ENCODE results near the gene STX18.
A peak's percentile ranks its signal among the peaks of the same experiment; 100 is the strongest.
"Not testable (repeated sequence)": the region's sequence is repeated elsewhere in the genome, so short reads cannot be mapped to it uniquely, and the experiment has no call there.

The STX18 gene

GRCh38 chr4:4541661-4542570 lies at the start of gene STX18:
TSS of gene STX18 (minus strand) at chr4:4542048. CDS start at chr4:4541964, 84 bp downstream.
- peak; percentile 66 to 86 (median 78) for DNase-seq

- DNase-seq, result no peak
Observed at GRCh38 chr4:4591071-4591470, 49.2 kb upstream of the STX18 start.

DNA sequence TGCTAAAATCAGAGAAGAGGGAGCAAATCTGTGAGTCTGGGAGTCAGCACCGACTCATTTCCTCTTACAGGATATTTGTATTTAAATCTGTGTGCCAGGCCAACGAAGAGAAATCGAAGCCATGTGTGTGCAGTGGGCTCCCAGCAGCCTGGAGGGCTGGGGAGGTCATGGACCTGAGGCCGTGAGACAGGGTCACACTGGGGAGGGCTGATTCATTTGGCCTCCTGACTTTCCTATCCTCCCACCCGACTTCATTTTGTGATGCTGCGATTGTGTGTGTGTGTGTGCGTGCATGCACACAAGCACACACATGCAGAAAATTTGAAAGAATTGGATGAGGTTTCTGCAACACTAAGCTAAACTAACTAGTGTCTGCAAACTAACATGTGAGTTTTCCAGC lies 48.7 kb upstream of the STX18 start:
- no peak for DNase-seq

DNA sequence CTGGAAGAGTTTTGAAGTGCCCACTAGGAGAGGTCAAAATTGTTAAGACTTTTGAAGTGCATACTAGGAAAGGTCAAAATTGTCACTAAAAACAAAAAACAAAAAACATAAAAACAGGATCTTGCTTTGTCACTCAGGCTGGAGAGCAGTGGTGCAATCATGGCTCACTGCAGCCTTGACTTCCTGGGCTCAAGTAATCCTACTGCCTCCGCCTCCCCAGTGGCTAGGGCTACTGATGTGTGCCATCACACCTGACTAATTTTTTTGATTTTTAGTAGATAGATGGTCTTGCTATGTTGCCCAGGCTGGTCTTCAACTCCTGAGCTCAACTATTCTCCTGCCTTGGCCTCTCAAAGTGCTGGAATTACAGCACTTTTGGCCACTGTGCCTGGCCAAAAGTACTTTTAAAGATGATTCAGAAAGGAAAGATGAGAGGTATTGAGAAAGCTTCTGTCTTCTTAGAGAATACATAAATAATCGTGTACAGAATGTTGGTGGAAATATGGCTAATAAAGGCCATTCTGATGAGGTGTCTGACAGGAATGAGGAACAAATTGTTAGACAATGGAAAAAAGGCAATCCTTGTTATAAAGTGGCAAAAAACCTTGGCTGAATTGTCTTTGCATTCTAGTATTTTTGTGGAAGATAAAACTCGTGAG lies 43.3 kb upstream of the STX18 start:
- DNase-seq, result no peak

- no peak for DNase-seq
Observed at GRCh38 chr4:4583606-4584005, 41.8 kb upstream of the STX18 start.

GRCh38 chr4:4582653-4583052 lies 40.8 kb upstream of the STX18 start:
- no peak for DNase-seq

GRCh38 chr4:4580494-4580893 lies 38.6 kb upstream of the STX18 start:
- DNase-seq, result no peak

DNA sequence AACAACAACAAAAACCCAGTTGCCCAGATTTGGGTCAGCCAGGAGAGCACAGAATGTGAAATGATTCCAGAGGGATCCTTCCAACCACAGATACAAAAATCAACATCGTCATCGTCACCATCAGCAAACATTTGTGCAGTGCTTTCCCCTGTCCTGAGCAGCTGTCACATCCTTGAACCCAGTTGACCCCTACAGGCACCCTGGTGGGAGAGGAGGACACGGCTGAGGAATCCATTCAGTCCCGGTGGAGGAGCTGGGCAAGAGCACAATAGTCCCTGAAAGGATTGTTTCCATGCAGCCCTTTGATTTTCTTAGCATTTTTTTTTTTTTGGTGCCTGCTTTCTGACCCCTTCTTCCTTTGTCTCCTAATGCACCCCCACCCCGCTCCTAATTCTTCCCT lies 37.1 kb upstream of the STX18 start:
- no peak for DNase-seq

DNA sequence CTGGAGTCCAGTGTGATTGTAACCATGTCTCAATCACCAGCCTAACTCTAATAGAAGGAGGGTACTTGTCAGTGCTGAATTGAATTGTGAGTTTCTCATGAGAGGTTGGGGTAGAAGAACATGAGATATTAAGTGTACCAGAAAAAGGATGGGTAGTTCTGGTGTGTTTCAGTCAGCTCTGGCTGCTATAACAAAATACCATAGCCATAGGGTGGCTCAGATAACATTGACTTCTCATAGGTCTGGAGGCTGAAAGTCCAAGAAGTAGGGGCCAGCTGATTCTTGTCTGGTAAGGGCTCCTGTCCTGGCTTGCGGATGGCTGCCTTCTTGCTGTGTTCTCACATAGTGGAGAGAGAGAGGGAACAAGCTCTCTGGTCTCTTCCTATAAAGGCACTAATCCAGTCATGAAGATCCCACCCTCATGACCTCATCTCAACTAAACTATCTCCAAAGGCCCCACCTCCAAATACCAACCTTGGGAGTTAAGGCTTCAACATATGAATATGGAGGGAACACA lies 35.6 kb upstream of the STX18 start:
- no peak for DNase-seq

GRCh38 chr4:4575284-4576211 lies 33.7 kb upstream of the STX18 start:
- DNase-seq, result peak; percentile 29 to 67 (median 39)

GRCh38 chr4:4574792-4575191 lies 32.9 kb upstream of the STX18 start:
- peak; percentile 10 to 73 (median 46) for DNase-seq

GRCh38 chr4:4574052-4574451 lies 32.2 kb upstream of the STX18 start:
- DNase-seq, result no peak

DNA sequence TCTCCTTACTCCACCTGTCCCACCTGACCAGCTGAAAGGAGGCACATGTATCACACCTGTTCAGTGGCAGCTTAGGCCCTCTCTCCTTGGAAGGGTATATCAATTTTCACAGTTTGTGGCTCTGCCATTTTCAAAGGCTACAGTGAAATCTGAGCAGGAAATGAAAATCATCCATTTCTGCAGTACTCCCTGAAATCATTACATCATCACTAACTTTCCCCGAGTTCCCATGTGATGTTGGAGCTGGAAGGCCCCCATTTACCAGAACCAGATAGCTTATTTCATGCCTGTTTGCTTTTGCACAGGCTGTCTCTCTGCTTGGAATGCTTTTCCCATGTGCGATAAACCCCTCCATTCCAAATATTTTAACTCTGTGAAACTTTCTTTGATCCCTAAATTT lies 31.0 kb upstream of the STX18 start:
- DNase-seq, result no peak

DNA sequence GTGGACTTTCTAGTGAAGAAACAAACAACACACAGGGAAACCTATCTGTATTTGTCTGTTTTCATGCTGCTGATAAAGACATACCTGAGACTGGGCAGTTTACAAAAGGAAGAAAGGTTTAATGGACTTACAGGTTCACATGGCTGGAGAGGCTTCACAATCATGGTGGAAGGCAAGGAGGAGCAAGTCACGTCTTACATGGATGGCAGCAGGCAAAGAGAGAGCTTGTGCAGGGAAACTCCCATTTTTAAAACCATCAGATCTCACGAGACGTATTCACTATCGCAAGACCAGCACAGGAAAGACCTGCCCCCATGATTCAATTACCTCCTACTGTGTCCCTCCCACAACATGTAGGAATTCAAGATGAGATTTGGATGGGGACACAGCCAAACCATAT lies 28.0 kb upstream of the STX18 start:
- DNase-seq, result not testable (repeated sequence)

DNA sequence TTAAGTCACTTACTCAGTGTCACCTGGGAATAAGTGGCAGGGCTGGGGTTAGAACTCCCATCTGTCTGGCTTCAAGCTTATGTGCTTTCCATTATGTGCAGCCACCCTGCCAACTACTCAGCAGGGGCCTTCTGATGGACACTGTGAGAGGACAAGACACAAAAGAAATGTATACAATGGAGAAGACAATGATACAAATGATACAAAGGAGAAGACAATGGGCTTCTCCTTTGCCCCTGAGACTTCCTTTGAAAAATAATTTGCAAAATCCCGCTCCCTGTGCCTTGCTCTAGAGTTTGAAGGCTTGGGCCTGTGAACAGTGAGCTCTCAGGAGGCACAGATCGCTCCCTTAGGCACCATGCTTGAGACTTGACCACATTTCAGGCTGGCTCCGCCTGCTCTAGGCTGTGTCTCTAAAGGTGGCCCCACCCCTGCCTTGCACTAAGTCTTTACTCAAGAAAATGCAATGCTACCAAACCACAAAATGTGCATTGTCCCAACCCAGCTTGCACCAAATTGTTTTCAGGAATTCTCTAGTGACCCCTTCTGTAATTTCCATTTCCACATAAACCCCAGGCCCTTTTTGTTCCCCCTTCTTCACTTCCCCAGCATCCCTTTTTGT lies 27.1 kb upstream of the STX18 start:
- no peak for DNase-seq

GRCh38 chr4:4566359-4566758 lies 24.5 kb upstream of the STX18 start:
- DNase-seq, result not testable (repeated sequence)

DNA sequence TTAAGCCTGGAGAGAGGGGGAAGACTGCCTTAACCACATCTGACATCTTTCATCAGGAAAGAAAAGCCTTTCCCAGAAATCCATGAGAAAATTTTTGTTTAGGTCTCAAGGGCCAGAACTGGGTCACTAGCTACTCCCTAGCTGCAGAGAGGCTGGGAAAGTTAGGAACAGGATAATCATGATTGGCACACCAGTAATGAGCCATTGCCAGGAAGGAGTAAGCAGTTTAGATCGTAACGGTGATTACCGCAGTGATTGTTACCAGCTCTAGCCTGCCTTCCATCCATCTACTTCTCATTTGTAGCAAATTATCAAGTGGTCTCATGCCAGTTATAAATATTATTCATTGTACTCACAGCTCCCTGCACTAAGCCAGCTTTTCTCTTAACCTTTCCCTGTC lies 22.7 kb upstream of the STX18 start:
- DNase-seq, result no peak

DNA sequence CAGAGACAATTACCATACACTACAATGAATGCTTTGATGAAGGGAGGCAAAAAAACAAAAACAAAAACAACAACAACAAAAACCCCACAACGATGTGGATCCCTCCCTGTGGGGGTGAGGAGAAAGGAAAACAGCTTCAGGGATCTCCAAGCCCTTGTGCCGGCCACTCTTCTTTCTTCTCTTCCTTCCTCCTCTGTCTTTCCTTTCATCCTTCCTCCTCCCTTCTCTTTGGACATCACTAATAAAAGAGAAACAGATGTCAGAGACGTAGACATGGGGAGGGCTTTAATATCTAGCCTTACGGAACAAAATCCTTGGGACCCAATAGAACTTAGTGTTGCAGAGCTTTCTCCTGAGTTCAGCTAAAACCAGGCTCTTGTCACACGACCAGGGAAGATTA lies 18.8 kb upstream of the STX18 start:
- no peak for DNase-seq

DNA sequence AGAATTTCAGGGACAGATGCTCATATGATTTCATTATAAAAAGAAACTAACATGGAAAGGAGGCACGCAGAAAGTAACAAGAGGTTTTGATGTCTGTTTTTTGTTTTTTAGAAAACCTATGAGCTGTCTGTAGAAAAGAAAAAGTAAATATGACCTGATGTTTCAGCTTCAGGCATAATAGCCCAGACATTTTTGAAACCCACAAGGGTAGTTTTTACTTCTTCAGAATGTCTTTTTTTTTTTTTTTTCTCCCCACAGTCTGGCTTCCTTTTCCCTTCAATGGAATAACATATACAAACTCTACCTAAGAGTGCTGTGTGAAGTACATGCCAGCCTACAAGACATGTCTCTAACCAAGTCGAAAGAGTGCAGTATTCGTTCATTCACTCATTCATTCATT lies 18.3 kb upstream of the STX18 start:
- no peak for DNase-seq

GRCh38 chr4:4559596-4559995 lies 17.7 kb upstream of the STX18 start:
- no peak for DNase-seq

GRCh38 chr4:4558881-4559280 lies 17.0 kb upstream of the STX18 start:
- DNase-seq, result no peak

DNA sequence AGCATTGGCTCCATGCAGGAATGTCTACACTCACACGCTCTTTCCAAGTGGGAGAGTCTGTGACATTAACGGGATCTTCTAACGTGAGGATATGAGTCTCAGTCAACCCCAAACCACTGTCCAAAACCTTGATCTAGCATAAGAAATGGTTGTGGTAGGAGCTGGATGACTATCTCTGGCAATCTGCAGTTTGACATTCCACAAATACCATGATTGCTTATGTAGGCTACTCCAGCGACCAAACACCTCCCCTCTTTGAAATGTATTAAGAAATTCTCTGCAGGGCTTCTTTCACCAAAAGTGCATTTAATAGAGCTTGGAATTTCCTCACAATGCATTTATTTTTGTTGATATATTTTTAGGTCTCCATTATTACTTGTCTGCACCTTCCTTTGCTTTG lies 14.1 kb upstream of the STX18 start:
- DNase-seq, result no peak

- DNase-seq, result no peak
Observed at GRCh38 chr4:4554234-4554633, 12.4 kb upstream of the STX18 start.
